Gastroesophageal sphincter (tissue), 2 donors: ENCODE data around the gene ELF1.
"Not testable (repeated sequence)": the region's sequence is repeated elsewhere in the genome, so short reads cannot be mapped to it uniquely, and the experiment has no call there.

ENCODE experiments used
- POLR2A ChIP-seq, 2 donors: fragments of 450-650 bp; IDR thresholded peaks; one replicate each; pipeline ENCODE4 v1.6.1; 2017; ENCODE audit warnings: antibody characterized with exemption in 2 of 2, mild to moderate bottlenecking in 2 of 2, moderate library complexity in 1 of 2
- POLR2AphosphoS5 ChIP-seq: sonication (generic); formaldehyde crosslinking; IDR thresholded peaks from one replicate; pipeline ENCODE4 v1.6.1; 2017; ENCODE audit warnings: antibody characterized with exemption

- not testable (repeated sequence) for TF ChIP-seq POLR2A (IDR thresholded peaks at IDR 0.05); POLR2AphosphoS5
Observed at GRCh38 chr13:40919901-40920300, 99.2 kb downstream of the ELF1 start.
